ENCODE measurements around the gene MTFR1L.

MTFR1L gene

GRCh38 chr1:25819491-25820246 lies at the start of gene MTFR1L:
Gene MTFR1L, plus strand, starts transcription at chr1:25819954. Its CDS starts 3,151 bp downstream, at chr1:25823105.
- DNase-seq = peak; percentile 65

GRCh38 chr1:25770541-25771220 lies 49.1 kb upstream of the MTFR1L start:
- DNase-seq = no peak

GRCh38 chr1:25771221-25772114 lies 48.3 kb upstream of the MTFR1L start:
- DNase-seq = peak; percentile 75

- DNase-seq = no peak
These were observed 47.6 kb upstream of the MTFR1L start for GRCh38 chr1:25772164-25772563.

GRCh38 chr1:25772692-25773245 lies 47.0 kb upstream of the MTFR1L start:
- no peak for DNase-seq

GRCh38 chr1:25773441-25774125 lies 46.2 kb upstream of the MTFR1L start:
- DNase-seq = no peak

GRCh38 chr1:25774206-25774803 lies 45.4 kb upstream of the MTFR1L start:
- DNase-seq = no peak

GRCh38 chr1:25774921-25775771 lies 44.6 kb upstream of the MTFR1L start:
- peak; percentile 15 for DNase-seq

GRCh38 chr1:25779388-25779787 lies 40.4 kb upstream of the MTFR1L start:
- DNase-seq = no peak

GRCh38 chr1:25779894-25780293 lies 39.9 kb upstream of the MTFR1L start:
- no peak for DNase-seq

- DNase-seq = no peak
These were observed 39.2 kb upstream of the MTFR1L start for GRCh38 chr1:25780318-25781129.

- DNase-seq = no peak
These were observed 38.7 kb upstream of the MTFR1L start for GRCh38 chr1:25781130-25781433.

- no peak for DNase-seq
These were observed 37.0 kb upstream of the MTFR1L start for GRCh38 chr1:25782608-25783201.

GRCh38 chr1:25784575-25785051 lies 35.1 kb upstream of the MTFR1L start:
- DNase-seq = no peak

- DNase-seq = no peak
These were observed 34.3 kb upstream of the MTFR1L start for GRCh38 chr1:25785333-25786067.

GRCh38 chr1:25786887-25787759 lies 32.6 kb upstream of the MTFR1L start:
- DNase-seq = no peak

- no peak for DNase-seq
These were observed 32.0 kb upstream of the MTFR1L start for GRCh38 chr1:25787760-25788166.

GRCh38 chr1:25790472-25790871 lies 29.3 kb upstream of the MTFR1L start:
- DNase-seq = no peak
